IPS-15b (cell line): ENCODE data around the gene DLL1.

Experiments
- H3K27me3 ChIP-seq: one replicate; pipeline ENCODE4 v1.6.1; 2013; ENCODE audit warnings: low read length; ENCODE audit not compliant: control insufficient read depth, insufficient read depth
- H3K36me3 ChIP-seq: one replicate; pipeline ENCODE4 v1.6.1; 2013; ENCODE audit warnings: low read length; ENCODE audit not compliant: control insufficient read depth, insufficient read depth
- H3K4me1 ChIP-seq: one replicate; pipeline ENCODE4 v1.6.1; 2013; ENCODE audit warnings: mild to moderate bottlenecking, low read length; ENCODE audit not compliant: control insufficient read depth, insufficient read depth
- H3K4me3 ChIP-seq: one replicate; pipeline ENCODE4 v1.5.1; 2013; ENCODE audit warnings: low read depth, low read length
- H3K9ac ChIP-seq: one replicate; pipeline ENCODE4 v1.6.1; 2013; ENCODE audit warnings: low read depth, mild to moderate bottlenecking, low read length
- H3K9me3 ChIP-seq: one replicate; pipeline ENCODE4 v1.6.1; 2013; ENCODE audit warnings: mild to moderate bottlenecking, low read length; ENCODE audit not compliant: control insufficient read depth, insufficient read depth

The DLL1 gene

DNA sequence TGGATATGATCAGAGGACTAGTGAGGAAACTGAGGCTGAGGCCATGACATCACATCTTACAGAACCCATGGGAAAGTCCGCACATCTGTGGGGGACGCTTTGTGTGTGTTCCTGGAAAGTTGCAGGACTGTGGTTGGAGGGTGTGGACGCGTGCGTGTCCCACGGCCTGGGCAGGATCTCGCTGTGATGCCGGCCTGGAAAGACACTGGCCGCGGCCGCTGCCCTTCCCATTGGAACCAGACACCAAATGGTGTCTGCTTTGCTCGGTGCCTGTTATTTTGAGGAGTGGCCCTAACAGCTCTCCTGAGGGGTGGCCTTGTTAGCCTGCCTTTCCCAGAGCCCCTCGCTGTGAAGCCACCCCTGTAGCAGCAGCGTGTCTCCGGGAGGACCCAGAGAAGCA lies 41.1 kb downstream of the DLL1 start:
- H3K4me1 ChIP-seq: no peaks in the 10 kb centered on the region
- no peak overlapping the region for H3K9ac ChIP-seq
- H3K36me3 ChIP-seq: no peaks in the 10 kb centered on the region
- no peak overlapping the region for H3K4me3 ChIP-seq
- H3K27me3 ChIP-seq: no peaks in the 10 kb centered on the region
- H3K9me3 ChIP-seq: no peaks in the 10 kb centered on the region

DNA sequence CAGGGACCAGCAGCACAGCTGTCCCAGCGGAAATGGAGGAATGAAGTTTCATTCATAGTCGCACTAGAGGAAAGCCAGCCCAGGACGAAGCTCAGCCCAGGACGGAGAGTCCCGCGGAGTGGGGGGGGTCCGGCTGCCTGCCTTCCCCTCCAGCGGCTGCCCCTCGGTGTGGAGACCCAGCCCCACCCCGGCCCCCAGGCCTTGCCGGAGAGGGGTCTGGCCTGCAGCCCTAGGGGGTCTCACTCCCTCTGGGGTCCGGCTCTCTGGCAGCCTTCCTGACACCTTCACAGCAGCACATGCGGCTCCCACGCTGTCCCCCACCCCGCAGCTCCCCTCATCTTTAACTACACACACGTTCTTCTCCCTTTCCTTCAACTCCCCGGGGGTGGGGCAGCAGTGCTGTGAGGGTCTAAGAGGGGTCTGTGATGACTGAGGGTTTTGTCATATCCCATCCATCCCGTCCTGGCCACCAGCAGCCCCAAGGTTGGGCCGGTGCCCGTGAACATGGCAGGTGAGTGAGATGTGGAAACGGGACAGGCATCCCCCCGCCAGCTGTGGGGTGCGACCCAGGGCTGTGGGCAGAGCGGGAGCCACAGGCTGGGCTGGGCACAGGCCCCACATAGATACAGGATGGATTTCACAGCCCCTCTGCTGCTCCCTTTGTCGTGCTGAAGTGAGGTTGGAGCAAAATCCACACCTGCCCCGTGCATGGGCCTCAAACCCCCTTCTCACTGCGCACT lies 41.8 kb downstream of the DLL1 start:
- no peak overlapping the region for H3K9ac ChIP-seq
- no peaks in the 10 kb centered on the region for H3K9me3 ChIP-seq
- H3K36me3 ChIP-seq: no peaks in the 10 kb centered on the region
- H3K4me3 ChIP-seq: no peak overlapping the region
- no peaks in the 10 kb centered on the region for H3K4me1 ChIP-seq
- H3K27me3 ChIP-seq: no peaks in the 10 kb centered on the region

DNA sequence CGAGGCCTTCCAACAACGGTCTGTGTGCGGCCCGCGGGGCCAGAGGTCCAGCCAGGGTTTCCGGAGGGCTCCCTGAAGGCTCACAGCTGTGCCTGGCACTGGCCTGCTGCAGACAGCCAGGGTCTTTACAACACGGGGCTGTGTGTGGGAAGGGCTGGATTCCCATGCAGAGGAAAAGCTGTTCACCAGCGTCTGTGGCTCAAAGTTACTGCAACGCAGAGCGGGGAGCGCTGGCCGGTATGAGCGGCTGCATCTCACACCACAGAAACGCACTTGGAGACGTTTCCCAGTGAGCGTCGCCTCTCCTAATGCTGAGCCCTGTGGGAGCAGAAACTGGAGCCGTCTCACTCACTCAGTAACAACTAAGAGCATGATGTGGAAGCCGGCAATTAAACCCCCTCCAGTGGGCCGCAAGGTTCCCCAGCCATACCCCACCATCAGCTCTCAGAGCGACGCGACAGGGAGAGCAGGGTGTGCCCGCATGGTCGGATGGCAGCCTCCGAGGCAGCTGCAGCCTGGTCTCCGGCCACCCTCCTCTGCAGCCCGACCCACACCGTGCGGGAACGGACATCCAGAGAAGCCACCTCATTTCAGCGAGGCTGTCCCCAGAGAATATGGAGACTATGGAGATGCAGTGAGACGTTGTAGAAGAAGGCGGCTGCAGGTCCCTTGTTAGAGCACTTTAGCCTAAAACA lies 42.6 kb downstream of the DLL1 start:
- Histone ChIP-seq H3K27me3 (no peaks in the 10 kb centered on the region), H3K4me1 (no peaks in the 10 kb centered on the region), H3K4me3 (no peak overlapping the region), H3K36me3 (no peaks in the 10 kb centered on the region), H3K9me3 (no peaks in the 10 kb centered on the region), H3K9ac (no peak overlapping the region)

DNA sequence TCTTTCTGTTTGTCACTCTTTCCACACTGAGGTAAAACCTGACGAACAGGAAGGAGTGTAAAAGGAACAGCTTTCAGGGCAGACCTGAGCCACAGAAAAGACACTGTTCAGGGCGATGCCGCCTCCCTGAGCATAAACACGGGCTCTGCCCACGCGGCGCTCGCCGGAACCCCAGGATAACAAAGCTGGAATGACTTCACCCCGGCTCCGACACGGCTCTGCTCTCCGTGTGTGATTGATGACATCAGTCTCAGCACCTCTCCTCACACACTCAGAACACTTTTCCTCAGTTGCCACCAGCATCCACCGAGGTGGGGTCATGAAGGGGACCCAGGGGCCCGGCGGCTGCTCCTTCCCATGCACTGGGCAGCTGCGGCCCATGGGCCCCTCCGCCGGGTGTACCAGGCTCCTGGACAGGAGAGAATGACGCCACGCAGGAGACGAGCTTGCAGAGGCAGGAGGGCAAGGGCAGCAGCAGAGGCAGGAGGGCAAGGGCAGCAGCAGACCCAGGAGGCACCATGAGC lies 43.6 kb downstream of the DLL1 start:
- no peaks in the 10 kb centered on the region for H3K4me1 ChIP-seq
- no peak overlapping the region for H3K9ac ChIP-seq
- H3K4me3 ChIP-seq: no peak overlapping the region
- H3K36me3 ChIP-seq: no peaks in the 10 kb centered on the region
- H3K9me3 ChIP-seq: no peaks in the 10 kb centered on the region
- no peaks in the 10 kb centered on the region for H3K27me3 ChIP-seq

DNA sequence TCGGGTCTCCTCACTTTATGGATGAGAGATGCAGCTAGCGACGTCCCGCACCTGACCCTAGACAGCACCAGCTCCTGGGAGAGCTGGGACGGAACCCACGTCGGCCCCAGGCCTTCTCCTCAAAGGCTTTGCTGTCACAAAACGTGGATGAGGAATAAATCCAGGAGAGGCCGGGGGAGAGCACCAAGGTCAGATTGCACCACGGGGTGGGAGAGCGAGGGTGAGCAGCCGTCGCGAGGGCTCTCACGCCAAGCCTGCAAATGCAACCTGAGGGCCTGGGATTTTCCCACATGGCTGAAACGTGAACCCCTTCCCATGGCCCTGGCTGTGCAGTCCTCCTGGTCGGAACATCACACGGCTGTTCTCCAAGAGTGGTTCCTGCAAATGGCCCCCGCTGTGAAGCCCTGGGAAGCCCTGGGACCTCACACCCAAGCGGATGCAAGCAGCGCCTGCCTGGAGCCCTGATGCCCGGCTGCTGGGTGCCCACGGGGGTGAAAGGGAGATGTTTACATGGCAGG lies 45.3 kb downstream of the DLL1 start:
- no peak overlapping the region for H3K9ac ChIP-seq
- no peaks in the 10 kb centered on the region for H3K4me1 ChIP-seq
- H3K36me3 ChIP-seq: no peaks in the 10 kb centered on the region
- no peaks in the 10 kb centered on the region for H3K27me3 ChIP-seq
- no peaks in the 10 kb centered on the region for H3K9me3 ChIP-seq
- H3K4me3 ChIP-seq: no peak overlapping the region

DNA sequence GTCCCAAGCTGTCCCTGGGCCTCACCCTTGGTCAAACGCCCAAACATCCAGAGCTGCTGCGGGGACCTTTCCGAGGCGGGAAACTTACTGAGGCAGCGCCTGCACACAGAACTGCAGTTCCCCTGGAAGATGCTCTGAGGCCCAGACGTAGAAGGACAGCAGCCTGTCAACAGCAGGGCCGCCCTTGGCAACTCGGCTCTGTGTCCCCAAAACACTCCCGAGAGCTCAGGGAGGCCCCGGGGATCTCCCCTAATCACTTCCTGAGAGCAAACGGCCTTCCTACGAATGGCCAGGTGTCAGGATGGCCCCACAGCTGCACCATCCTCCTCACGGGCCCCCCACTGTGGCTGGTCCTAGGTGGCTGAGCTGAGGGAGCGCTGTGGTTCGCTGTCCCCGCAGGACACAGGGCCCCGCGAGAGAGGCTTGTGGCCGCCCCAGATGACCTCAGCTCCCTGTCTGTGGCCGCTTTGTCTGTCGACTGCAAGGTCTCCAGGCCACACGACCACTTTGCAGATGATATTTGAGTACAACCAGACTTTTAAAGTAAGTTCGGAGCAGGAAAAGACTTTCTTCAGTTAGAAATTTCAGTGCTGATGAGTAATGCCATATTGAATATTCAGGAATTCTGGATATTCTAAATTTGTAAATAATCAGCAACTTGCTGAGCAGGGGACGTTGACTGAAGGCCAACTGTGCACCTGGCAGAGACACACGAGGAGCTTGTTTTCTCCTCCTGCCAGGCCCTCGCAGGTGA lies 46.0 kb downstream of the DLL1 start:
- no peaks in the 10 kb centered on the region for H3K9me3 ChIP-seq
- H3K4me3 ChIP-seq: no peak overlapping the region
- H3K9ac ChIP-seq: no peak overlapping the region
- no peaks in the 10 kb centered on the region for H3K4me1 ChIP-seq
- no peaks in the 10 kb centered on the region for H3K36me3 ChIP-seq
- H3K27me3 ChIP-seq: no peaks in the 10 kb centered on the region

DNA sequence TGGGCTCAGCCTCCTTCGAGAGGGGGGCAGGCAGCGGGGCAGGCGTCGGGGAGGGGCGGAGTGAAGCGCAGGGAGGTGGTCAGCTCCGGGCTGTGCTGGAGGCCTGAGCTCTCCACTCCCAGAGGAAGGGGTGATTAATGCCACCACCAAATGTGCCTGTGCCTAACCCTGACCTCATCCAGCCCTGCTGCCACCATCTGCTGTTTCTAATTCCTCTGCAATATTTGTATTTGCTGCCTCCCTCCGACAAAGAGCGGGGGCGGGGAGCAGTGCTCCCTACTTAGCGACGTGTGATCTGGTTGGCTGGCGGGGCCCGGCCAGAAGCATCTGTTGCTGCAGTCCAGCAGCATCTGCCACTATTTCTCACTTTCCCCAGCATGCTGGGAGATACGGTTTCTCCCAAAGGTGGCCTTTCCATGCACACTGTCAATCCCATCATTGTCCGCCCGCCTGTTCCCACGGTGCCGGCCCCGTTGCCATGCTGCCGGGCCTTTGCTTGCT lies 47.0 kb downstream of the DLL1 start:
- H3K9me3 ChIP-seq: no peaks in the 10 kb centered on the region
- H3K4me1 ChIP-seq: no peaks in the 10 kb centered on the region
- H3K9ac ChIP-seq: no peak overlapping the region
- no peaks in the 10 kb centered on the region for H3K27me3 ChIP-seq
- H3K4me3 ChIP-seq: no peak overlapping the region
- no peaks in the 10 kb centered on the region for H3K36me3 ChIP-seq

DNA sequence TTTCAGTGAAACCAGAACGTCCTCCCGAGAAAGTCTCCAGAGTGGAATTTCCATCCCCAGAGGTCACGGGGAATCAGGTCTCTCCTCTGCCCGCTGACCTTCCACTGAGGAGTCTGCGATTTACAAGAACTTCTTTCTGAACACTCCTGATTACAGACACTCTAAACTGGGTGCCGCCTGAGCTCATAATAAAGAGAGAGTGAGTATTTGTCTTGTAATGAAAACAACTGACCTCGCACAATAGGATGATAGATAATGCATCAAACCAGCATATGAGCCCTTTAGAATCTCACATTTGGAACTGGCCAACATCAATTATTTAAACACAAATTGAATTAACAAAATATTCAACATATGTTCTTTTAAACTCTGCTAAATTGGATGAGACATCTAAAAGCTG lies 47.5 kb downstream of the DLL1 start:
- Histone ChIP-seq H3K9ac (no peak overlapping the region), H3K36me3 (no peaks in the 10 kb centered on the region), H3K27me3 (no peaks in the 10 kb centered on the region), H3K4me3 (no peak overlapping the region), H3K9me3 (no peaks in the 10 kb centered on the region), H3K4me1 (no peaks in the 10 kb centered on the region)

DNA sequence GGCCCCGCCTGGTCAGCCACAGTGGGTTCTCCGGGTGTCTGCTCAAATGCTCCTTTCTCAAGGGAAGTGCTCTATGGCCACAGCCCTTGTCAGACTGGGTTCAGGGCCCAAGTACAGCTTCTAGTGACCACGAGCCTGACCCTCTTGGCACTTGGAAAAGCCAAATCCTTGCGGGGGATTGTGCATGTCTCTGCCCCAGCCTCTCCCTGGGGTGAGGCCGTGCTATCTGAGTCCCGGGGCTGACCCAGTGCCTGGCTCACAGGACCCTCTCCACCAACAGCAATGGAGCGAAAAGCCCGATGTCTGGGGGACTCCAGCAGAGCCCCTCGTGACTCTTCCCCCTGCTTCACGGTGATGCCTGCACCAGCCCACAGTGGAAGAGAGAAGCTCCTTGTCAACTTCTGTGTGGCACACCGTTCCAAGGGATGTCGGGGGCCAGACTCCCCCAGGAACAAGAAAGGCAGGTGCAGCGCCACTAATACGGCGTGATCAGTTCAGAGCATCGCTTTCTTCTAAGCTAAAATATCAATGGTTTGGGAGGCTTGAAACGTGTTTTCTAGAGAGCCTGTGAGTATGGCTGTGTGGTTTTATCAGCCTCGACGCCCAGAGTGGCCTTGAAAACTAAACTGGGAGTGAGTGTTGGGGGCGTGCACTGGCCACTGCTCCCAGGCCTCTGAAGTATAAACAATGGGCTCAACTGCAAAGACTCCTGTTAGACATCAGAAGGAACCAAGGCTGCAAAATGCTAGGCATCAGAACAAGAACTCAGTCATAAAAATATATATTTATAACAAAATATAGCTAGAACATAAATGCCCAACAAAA lies 51.9 kb downstream of the DLL1 start:
- no peak overlapping the region for H3K9ac ChIP-seq
- no peaks in the 10 kb centered on the region for H3K9me3 ChIP-seq
- no peaks in the 10 kb centered on the region for H3K27me3 ChIP-seq
- peaks cover 4% of the 10 kb centered on the region for H3K4me1 ChIP-seq
- H3K4me3 ChIP-seq: no peak overlapping the region
- no peaks in the 10 kb centered on the region for H3K36me3 ChIP-seq

DNA sequence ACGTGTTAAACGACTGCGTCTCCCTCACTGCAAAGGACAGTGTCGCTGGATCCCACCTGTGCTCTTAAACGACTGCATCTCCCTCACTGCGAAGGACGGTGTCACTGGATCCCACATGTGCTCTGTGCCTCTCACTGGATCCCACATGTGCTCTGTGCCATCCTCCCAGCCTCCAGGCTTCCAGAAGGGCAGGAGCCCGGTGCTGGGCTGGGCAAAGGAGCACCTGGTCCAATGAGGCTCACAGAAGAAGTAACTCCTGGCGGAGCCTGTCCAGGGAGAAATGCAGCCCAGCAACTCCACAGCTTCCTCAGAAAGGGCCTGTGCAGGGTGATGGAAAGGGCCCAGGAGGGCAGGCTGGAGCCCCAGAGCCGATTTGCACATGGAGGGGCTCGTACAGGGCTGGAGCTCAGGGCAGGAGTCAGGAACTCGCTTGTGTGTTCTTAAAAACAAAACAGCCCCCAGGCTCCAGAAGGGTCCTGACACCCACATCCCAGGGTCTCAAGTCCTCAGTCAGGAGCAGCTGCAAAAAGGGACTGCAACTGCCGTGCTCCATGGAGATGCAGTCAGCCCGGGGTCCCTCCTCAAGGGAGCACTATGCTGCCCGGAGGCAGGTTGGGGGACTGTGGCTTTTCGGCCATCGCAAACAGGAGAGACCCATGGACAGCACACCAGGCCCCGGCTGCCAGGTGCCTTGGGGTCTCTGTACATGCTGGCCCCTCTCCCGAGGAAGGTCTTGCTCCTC lies 52.7 kb downstream of the DLL1 start:
- peaks cover 2% of the 10 kb centered on the region for H3K36me3 ChIP-seq
- H3K4me1 ChIP-seq: peaks cover 4% of the 10 kb centered on the region
- H3K4me3 ChIP-seq: no peak overlapping the region
- no peaks in the 10 kb centered on the region for H3K27me3 ChIP-seq
- H3K9ac ChIP-seq: no peak overlapping the region
- no peaks in the 10 kb centered on the region for H3K9me3 ChIP-seq
